PFSK-1 (cell line): ENCODE measurements around the gene ECE1.

Experiments used
- POLR2AphosphoS5 ChIP-seq: IDR thresholded peaks from 2 replicates; pipeline ENCODE4 v1.6.1; 2012; ENCODE audit warnings: low read depth, mild to moderate bottlenecking, control low read depth, low read length, moderate library complexity
- SIN3A ChIP-seq: IDR thresholded peaks from 2 replicates; pipeline ENCODE4 v1.6.1; 2012; ENCODE audit warnings: mild to moderate bottlenecking, low read length, moderate library complexity, borderline replicate concordance; ENCODE audit not compliant: insufficient read depth
- TAF1 ChIP-seq: IDR thresholded peaks from 2 replicates; pipeline ENCODE4 v1.6.1; 2012; ENCODE audit warnings: low read length, control low read depth, borderline replicate concordance; ENCODE audit not compliant: insufficient read depth
- TF ChIP-seq, protein P1 (sequence below), 2 experiments: IDR thresholded peaks; 2 replicates each; pipeline versions ENCODE4 v1.6.1 to v1.8.0; 2011 to 2012; ENCODE audit warnings: low read depth in 2 of 2, low read length in 2 of 2, control low read depth in 1 of 2, inconsistent platforms in 1 of 2, mild to moderate bottlenecking in 1 of 2, moderate library complexity in 1 of 2; ENCODE audit not compliant: insufficient read depth in 1 of 2

DNA sequence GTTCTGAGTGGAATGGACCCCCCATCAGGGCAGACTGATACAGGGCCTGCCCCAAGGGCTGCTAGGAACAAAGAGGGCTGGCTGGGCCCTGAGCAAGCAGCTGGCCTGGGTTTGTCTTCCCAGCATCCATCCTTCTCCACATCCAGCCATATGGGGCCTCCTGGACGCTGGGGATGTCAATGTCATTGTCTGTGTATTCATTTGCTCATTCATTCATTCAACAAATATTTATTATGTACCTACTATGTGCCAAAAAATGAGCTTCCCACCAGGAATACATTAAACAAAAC, 15.6 kb upstream of the ECE1 start:
- no peak for TF ChIP-seq POLR2AphosphoS5
- no peak for TF ChIP-seq SIN3A
- TF ChIP-seq TAF1, result no peak
- TF ChIP-seq, protein P1, sequence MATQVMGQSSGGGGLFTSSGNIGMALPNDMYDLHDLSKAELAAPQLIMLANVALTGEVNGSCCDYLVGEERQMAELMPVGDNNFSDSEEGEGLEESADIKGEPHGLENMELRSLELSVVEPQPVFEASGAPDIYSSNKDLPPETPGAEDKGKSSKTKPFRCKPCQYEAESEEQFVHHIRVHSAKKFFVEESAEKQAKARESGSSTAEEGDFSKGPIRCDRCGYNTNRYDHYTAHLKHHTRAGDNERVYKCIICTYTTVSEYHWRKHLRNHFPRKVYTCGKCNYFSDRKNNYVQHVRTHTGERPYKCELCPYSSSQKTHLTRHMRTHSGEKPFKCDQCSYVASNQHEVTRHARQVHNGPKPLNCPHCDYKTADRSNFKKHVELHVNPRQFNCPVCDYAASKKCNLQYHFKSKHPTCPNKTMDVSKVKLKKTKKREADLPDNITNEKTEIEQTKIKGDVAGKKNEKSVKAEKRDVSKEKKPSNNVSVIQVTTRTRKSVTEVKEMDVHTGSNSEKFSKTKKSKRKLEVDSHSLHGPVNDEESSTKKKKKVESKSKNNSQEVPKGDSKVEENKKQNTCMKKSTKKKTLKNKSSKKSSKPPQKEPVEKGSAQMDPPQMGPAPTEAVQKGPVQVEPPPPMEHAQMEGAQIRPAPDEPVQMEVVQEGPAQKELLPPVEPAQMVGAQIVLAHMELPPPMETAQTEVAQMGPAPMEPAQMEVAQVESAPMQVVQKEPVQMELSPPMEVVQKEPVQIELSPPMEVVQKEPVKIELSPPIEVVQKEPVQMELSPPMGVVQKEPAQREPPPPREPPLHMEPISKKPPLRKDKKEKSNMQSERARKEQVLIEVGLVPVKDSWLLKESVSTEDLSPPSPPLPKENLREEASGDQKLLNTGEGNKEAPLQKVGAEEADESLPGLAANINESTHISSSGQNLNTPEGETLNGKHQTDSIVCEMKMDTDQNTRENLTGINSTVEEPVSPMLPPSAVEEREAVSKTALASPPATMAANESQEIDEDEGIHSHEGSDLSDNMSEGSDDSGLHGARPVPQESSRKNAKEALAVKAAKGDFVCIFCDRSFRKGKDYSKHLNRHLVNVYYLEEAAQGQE (IDR thresholded peaks at IDR 0.05; ENCODE audit: insufficient read depth in 1 of 2, low read depth in 2 of 2, low read length in 2 of 2), result no peak
